IMR-90 (cell line): ENCODE data around the gene KPRP. TPM values are rescaled to one million over a fixed set of nuclear protein-coding genes. Genes with fewer than 3 reads are reported as not detected.

Experiments used
- ATAC-seq: fragments of 200-7000 bp; cut with Tn5 transposase; 2 replicates; pipeline ENCODE4 v1.9.1; 2020; ENCODE audit warnings: low read depth, mild to moderate bottlenecking, moderate library complexity
- BruUV-seq: library from RNA; stranded (reverse); fragments of 400-500 nt; replicated peaks from 2 replicates; lab custom pipeline; 2021; lab: Mats Ljungman, UMichigan
- CTCF ChIA-PET: fragments of 300-600 bp; formaldehyde crosslinking; extraction: SDS; loops from one replicate; lab custom pipeline; 2021; ENCODE audit warnings: antibody characterized with exemption; lab: Yijun Ruan, JAX
- POLR2A ChIA-PET: fragments of 300-600 bp; sonication (Branson Sonifier 250); formaldehyde crosslinking; loops from one replicate; lab custom pipeline; 2022; ENCODE audit warnings: antibody characterized with exemption; ENCODE audit not compliant: unreplicated experiment; lab: Charles Lee
- DNase-seq: peaks from one replicate; pipeline ENCODE4 v3.0.0; 2013
- H2AFZ ChIP-seq: replicated peaks from 2 replicates; pipeline ENCODE3; 2013; ENCODE audit warnings: low read length, mild to moderate bottlenecking; ENCODE audit not compliant: poor library complexity
- H2AK5ac ChIP-seq: 2 replicates; pipeline ENCODE4 v1.6.1; 2013; ENCODE audit warnings: low read depth, low read length, inconsistent platforms
- H2AK9ac ChIP-seq: replicated peaks from 2 replicates; pipeline ENCODE3; 2013; ENCODE audit warnings: mild to moderate bottlenecking, low read depth, low read length, moderate library complexity; ENCODE audit not compliant: poor library complexity
- H2BK120ac ChIP-seq: 2 replicates; pipeline ENCODE4 v1.6.1; 2013; ENCODE audit warnings: low read depth, low read length, inconsistent platforms
- H2BK15ac ChIP-seq: 3 replicates; pipeline ENCODE4 v1.6.1; 2013; ENCODE audit warnings: low read depth, low read length, inconsistent platforms
- H2BK20ac ChIP-seq: 2 replicates; pipeline ENCODE4 v1.6.1; 2013; ENCODE audit warnings: low read depth, mild to moderate bottlenecking, inconsistent platforms, low read length, moderate library complexity
- H2BK5ac ChIP-seq: 2 replicates; pipeline ENCODE4 v1.6.1; 2013; ENCODE audit warnings: mild to moderate bottlenecking, low read depth, low read length, inconsistent platforms; ENCODE audit not compliant: poor library complexity, severe bottlenecking
- H3K14ac ChIP-seq: replicated peaks from 2 replicates; pipeline ENCODE4 v1.6.1; 2013; ENCODE audit warnings: low read depth, low read length, inconsistent platforms
- H3K18ac ChIP-seq: 2 replicates; pipeline ENCODE4 v1.6.1; 2013; ENCODE audit warnings: low read depth, low read length, control low read depth
- H3K23ac ChIP-seq: 2 replicates; pipeline ENCODE4 v1.6.1; 2013; ENCODE audit warnings: low read depth, low read length, inconsistent platforms
- H3K27ac ChIP-seq: 2 replicates; pipeline ENCODE4 v1.5.1; 2013; ENCODE audit warnings: mild to moderate bottlenecking, control low read depth, low read length; ENCODE audit not compliant: insufficient read depth
- H3K27me3 ChIP-seq: 2 replicates; pipeline ENCODE4 v1.6.1; 2013; ENCODE audit warnings: low read length; ENCODE audit not compliant: control insufficient read depth, insufficient read depth
- H3K36me3 ChIP-seq: 2 replicates; pipeline ENCODE4 v1.6.1; 2013; ENCODE audit warnings: low read length, mixed read lengths; ENCODE audit not compliant: control insufficient read depth, insufficient read depth
- H3K4ac ChIP-seq: 2 replicates; pipeline ENCODE4 v1.6.1; 2013; ENCODE audit warnings: low read depth, low read length, inconsistent platforms
- H3K4me1 ChIP-seq: 2 replicates; pipeline ENCODE4 v1.6.1; 2013; ENCODE audit warnings: low read length, mixed read lengths; ENCODE audit not compliant: control insufficient read depth, insufficient read depth
- H3K4me2 ChIP-seq: 2 replicates; pipeline ENCODE4 v1.6.1; 2013; ENCODE audit warnings: low read depth, mild to moderate bottlenecking, control low read depth, low read length, moderate library complexity
- H3K4me3 ChIP-seq: 2 replicates; pipeline ENCODE4 v1.5.1; 2013; ENCODE audit warnings: low read depth, mild to moderate bottlenecking, control low read depth, low read length, moderate library complexity; ENCODE audit not compliant: insufficient read depth
- H3K56ac ChIP-seq: 2 replicates; pipeline ENCODE4 v1.6.1; 2013; ENCODE audit warnings: low read length, inconsistent platforms; ENCODE audit not compliant: insufficient read depth; ENCODE audit errors: extremely low read depth
- H3K79me1 ChIP-seq, 2 experiments: 2 replicates each; pipeline ENCODE4 v1.6.1; 2013; ENCODE audit warnings: low read length in 2 of 2, inconsistent platforms in 1 of 2, low read depth in 1 of 2
- H3K9ac ChIP-seq: 2 replicates; pipeline ENCODE4 v1.6.1; 2013; ENCODE audit warnings: low read depth, low read length, control low read depth
- H3K9me1 ChIP-seq: 2 replicates; pipeline ENCODE4 v1.6.1; 2013; ENCODE audit warnings: low read length, inconsistent platforms; ENCODE audit not compliant: insufficient read depth
- H3K9me3 ChIP-seq: 2 replicates; pipeline ENCODE4 v1.6.1; 2013; ENCODE audit warnings: low read length; ENCODE audit not compliant: control insufficient read depth, insufficient read depth
- H4K20me1 ChIP-seq: 2 replicates; pipeline ENCODE4 v1.6.1; 2013; ENCODE audit warnings: low read length, inconsistent platforms; ENCODE audit not compliant: insufficient read depth
- H4K5ac ChIP-seq: 2 replicates; pipeline ENCODE4 v1.6.1; 2013; ENCODE audit warnings: mild to moderate bottlenecking, low read depth, low read length, control low read depth
- H4K8ac ChIP-seq, 2 experiments: 2 replicates each; pipeline ENCODE4 v1.6.1; 2013; ENCODE audit warnings: low read depth in 2 of 2, low read length in 2 of 2, control low read depth in 1 of 2, inconsistent platforms in 1 of 2
- H4K91ac ChIP-seq: 2 replicates; pipeline ENCODE4 v1.6.1; 2013; ENCODE audit warnings: low read depth, low read length, inconsistent platforms; ENCODE audit not compliant: insufficient read depth
- CHD1 ChIP-seq: IDR thresholded peaks from 2 replicates; pipeline ENCODE4 v1.6.1; 2012; ENCODE audit warnings: low read depth, low read length, improper control_type of control experiment
- MAZ ChIP-seq: IDR thresholded peaks from 2 replicates; pipeline ENCODE4 v1.6.1; 2012; ENCODE audit warnings: low read depth, mild to moderate bottlenecking, low read length, improper control_type of control experiment, moderate library complexity, borderline replicate concordance
- POLR2A ChIP-seq: IDR thresholded peaks from 2 replicates; pipeline ENCODE4 v1.6.1; 2012; ENCODE audit warnings: mild to moderate bottlenecking, low read depth, low read length
- RAD21 ChIP-seq: IDR thresholded peaks from 2 replicates; pipeline ENCODE4 v1.6.1; 2012; ENCODE audit warnings: low read length, improper control_type of control experiment
- RCOR1 ChIP-seq: IDR thresholded peaks from 2 replicates; pipeline ENCODE4 v1.6.1; 2012; ENCODE audit warnings: mild to moderate bottlenecking, low read length, improper control_type of control experiment; ENCODE audit not compliant: insufficient replicate concordance
- RFX5 ChIP-seq: IDR thresholded peaks from 2 replicates; pipeline ENCODE4 v1.8.0; 2012; ENCODE audit warnings: low read depth, mild to moderate bottlenecking, low read length, moderate library complexity
- WGBS, 2 experiments: methylation state at CpG; one replicate each; pipeline versions ENCODE4 v1.1.5 to v1.1.7; 2013; ENCODE audit warnings: missing lambda C conversion rate in 2 of 2; ENCODE audit not compliant: insufficient read length in 1 of 2; ENCODE audit errors: extremely low coverage in 2 of 2; 5-methylcytosine and 5-hydroxymethylcytosine counted together
- dilution Hi-C: fragments of 300-500 bp; cut with HindIII; formaldehyde crosslinking; loops from one replicate; pipeline ENCODE4 v1.14.3; 2018; ENCODE audit warnings: low sequenced_read_pairs; ENCODE audit not compliant: unreplicated experiment
- in situ Hi-C: fragments of 300-500 bp; cut with MboI; formaldehyde crosslinking; loops from 3 replicates; pipeline ENCODE4 v1.14.3; 2019; ENCODE audit warnings: low sequenced_read_pairs, inconsistent platforms, mixed read lengths
- intact Hi-C: fragments of 100-400 bp; cut with micrococcal nuclease; formaldehyde crosslinking; loops from 2 replicates; pipeline ENCODE4 v1.10.0; 2022
- polyA plus RNA-seq, 3 experiments: library from polyadenylated mRNA; depleted of rRNA; stranded (reverse); fragments of >200 nt; gene quantifications; 2 replicates each; pipeline ENCODE4 v1.2.3, GENCODE V29; 2012; ENCODE audit warnings: low replicate concordance in 1 of 3
- total RNA-seq: library from RNA; depleted of rRNA; stranded (reverse); fragments of >200 nt; gene quantifications from 2 replicates; pipeline ENCODE4 v1.2.3, GENCODE V29; 2012

KPRP gene
- total and polyA plus RNA-seq, 2 of the 4 experiments (the other 2 are of a cell fraction), result not detected

DNA sequence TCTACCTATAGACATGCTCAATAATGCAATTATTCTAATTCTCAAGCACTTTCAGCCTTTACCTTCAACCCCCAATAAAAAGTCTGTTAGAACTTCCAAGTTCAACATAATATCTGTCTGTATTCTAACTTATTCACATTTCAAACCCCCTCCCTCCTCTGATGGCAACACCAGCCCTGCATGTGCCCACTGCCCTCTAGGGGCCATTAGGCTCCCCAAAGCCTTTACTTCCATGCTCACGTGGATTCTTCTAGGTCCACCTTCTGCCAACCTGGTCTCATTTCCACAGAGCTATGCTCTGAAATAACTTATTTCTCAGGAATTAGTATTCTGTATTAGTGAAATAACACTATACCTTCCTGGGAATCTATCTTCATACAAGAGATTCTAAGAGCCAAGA is 22.2 kb upstream of the KPRP start:
- CTCF ChIA-PET, result no interaction called here
- Histone ChIP-seq H4K91ac (no peak overlapping the region), H3K9me3 (no peaks in the 10 kb centered on the region), H3K4me1 (no peaks in the 10 kb centered on the region), H2AFZ (no peak overlapping the region), H2BK20ac (no peak overlapping the region), H3K4me3 (no peak overlapping the region), H2AK9ac (no peak overlapping the region), H2AK5ac (no peak overlapping the region), H3K9me1 (no peaks in the 10 kb centered on the region), H3K79me1 (no peaks in the 10 kb centered on the region), H4K20me1 (no peaks in the 10 kb centered on the region), H3K18ac (no peak overlapping the region), H3K56ac (no peak overlapping the region), H3K36me3 (no peaks in the 10 kb centered on the region), H3K27ac (no peak overlapping the region), H2BK15ac (no peak overlapping the region), H4K5ac (no peak overlapping the region), H3K4me2 (no peak overlapping the region), H3K14ac (no peak overlapping the region), H2BK120ac (no peak overlapping the region), H3K9ac (no peak overlapping the region), H3K4ac (no peak overlapping the region), H2BK5ac (no peak overlapping the region), H4K8ac (no peak overlapping the region), H3K23ac (no peak overlapping the region), H3K27me3 (no peaks in the 10 kb centered on the region)
- in situ Hi-C loops, result no loop called here
- intact Hi-C loops, result no loop called here
- no TSS peak for BruUV-seq
- DNase-seq (no peak), ATAC-seq (no peak)
- WGBS, 2 experiments, result no CpG with 5 or more reads among the region's 1 CpG
- dilution Hi-C loops, result no loop called here
- TF ChIP-seq RAD21, result no peak
- no peak for TF ChIP-seq CHD1
- TF ChIP-seq MAZ, result no peak
- no peak for TF ChIP-seq RCOR1
- no peak for TF ChIP-seq RFX5
- TF ChIP-seq POLR2A, result no peak
- POLR2A ChIA-PET, result no interaction called here
